Esophagus muscularis mucosa (tissue), 4 donors: ENCODE data around the gene IFT43.

Source experiments
- EP300 ChIP-seq: sonication (generic); formaldehyde crosslinking; IDR thresholded peaks from one replicate; pipeline ENCODE4 v1.6.1; 2017; ENCODE audit warnings: antibody characterized with exemption
- POLR2A ChIP-seq: fragments of 450-650 bp; IDR thresholded peaks from one replicate; pipeline ENCODE4 v1.6.1; 2017; ENCODE audit warnings: antibody characterized with exemption, moderate library complexity, mild to moderate bottlenecking, low read depth
- POLR2AphosphoS5 ChIP-seq, 2 donors: sonication (generic); formaldehyde crosslinking; IDR thresholded peaks; one replicate each; pipeline ENCODE4 v1.6.1; 2017; ENCODE audit warnings: antibody characterized with exemption in 2 of 2
- TF ChIP-seq, protein P1 (sequence below), 3 experiments: fragments of 200-600 bp in 2 of 3; fragments of 450-650 bp in 1 of 3; sonication (generic) in 2 of 3; IDR thresholded peaks; one replicate each; pipeline ENCODE4 v1.5.1; 2017 to 2019; ENCODE audit warnings: antibody characterized with exemption in 3 of 3, mild to moderate bottlenecking in 2 of 3, moderate library complexity in 1 of 3

DNA sequence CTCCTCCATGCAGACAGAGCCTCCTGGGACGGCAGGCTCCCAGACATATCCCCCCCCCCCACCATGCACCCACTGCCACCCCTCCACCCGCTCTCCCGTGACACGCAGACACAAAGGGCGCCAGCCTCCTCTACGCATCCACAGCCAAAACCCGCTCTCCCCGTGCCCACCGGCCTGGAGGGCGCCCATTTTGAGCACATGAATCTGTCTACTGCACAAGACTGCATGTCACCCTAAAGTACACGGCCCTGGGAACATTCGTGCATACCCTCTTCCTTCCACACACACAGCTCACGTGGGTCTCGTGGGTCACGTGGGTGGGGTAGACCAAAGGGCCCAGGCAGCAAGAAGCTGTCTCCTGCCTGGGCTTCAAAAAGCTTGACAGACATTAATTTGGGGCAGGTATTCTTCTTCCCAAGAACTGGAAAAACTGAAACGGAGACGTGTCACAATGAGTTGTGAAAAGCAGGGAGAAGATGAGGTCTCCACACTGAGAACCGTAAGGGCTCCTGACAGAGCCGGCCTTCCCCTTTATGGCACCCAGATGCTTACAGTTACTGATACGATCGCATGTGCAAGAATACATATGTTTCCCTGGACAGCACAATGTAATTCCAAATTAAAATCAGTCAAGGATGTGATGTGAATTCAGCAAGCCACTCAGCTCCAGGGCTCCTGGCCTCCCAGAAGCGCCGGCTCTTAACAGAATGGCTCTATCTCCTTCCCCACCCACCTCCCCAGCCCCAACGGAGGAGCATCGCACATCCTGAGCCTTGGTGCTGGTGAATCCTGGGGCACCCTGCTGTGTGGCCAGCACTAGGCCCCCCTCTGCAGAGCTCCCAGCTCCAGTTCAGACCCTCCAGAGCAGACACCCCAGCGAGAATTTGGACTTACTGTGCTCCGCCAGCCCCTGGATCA is 5.7 kb upstream of the IFT43 start:
- TF ChIP-seq POLR2A (no peak), POLR2AphosphoS5 (IDR thresholded peaks at IDR 0.05) (peak in 1 of 2 donors; percentile 48), EP300 (no peak)
- TF ChIP-seq, protein P1, sequence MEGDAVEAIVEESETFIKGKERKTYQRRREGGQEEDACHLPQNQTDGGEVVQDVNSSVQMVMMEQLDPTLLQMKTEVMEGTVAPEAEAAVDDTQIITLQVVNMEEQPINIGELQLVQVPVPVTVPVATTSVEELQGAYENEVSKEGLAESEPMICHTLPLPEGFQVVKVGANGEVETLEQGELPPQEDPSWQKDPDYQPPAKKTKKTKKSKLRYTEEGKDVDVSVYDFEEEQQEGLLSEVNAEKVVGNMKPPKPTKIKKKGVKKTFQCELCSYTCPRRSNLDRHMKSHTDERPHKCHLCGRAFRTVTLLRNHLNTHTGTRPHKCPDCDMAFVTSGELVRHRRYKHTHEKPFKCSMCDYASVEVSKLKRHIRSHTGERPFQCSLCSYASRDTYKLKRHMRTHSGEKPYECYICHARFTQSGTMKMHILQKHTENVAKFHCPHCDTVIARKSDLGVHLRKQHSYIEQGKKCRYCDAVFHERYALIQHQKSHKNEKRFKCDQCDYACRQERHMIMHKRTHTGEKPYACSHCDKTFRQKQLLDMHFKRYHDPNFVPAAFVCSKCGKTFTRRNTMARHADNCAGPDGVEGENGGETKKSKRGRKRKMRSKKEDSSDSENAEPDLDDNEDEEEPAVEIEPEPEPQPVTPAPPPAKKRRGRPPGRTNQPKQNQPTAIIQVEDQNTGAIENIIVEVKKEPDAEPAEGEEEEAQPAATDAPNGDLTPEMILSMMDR (IDR thresholded peaks at IDR 0.05): no peak
